ENCODE results near the gene NECTIN3. TPM values are rescaled to one million over a fixed set of nuclear protein-coding genes. Genes with fewer than 3 reads are reported as not detected.

NECTIN3 gene
- total and polyA plus RNA-seq, 2 donors (not counting 1 experiment from before 2014, with no cell fraction given) = 0.19 to 1.9 TPM

- H3K4me2 ChIP-seq (replicated peaks; ENCODE audit: low read depth, low read length, poor library complexity, severe bottlenecking) = no peak overlapping the region
- no peak for TF ChIP-seq CTCF (IDR thresholded peaks at IDR 0.05)
- no peak for TF ChIP-seq EZH2 (IDR thresholded peaks at IDR 0.05; ENCODE audit: borderline replicate concordance, insufficient read depth, low read depth, low read length, poor library complexity, severe bottlenecking)
- intact Hi-C loops (cut with micrococcal nuclease) = no loop called here
- H3K9ac ChIP-seq (ENCODE audit: low read length) = no peak overlapping the region
- H3K27ac ChIP-seq (ENCODE audit: low read length in 2 of 2) = no peak overlapping the region
- no peak for DNase-seq
- Mint-ChIP-seq H3K4me1 (no peaks in the 10 kb centered on the region), H3K27ac (no peak overlapping the region), H3K27me3 (peaks cover 13% of the 10 kb centered on the region), H3K4me3 (no peak overlapping the region), H3K9me3 (ENCODE audit: insufficient read depth) (peaks cover 7% of the 10 kb centered on the region)
- CTCF ChIA-PET = no interaction called here
- H3K79me2 ChIP-seq (ENCODE audit: control insufficient read depth, insufficient read depth, low read length) = no peaks in the 10 kb centered on the region
- no peak overlapping the region for H3K4me3 ChIP-seq (ENCODE audit: control extremely low read depth in 1 of 5, extremely low read depth in 1 of 5, insufficient read depth in 1 of 5, low read depth in 2 of 5, low read length in 4 of 5)
- H4K20me1 ChIP-seq (ENCODE audit: control insufficient read depth, insufficient read depth, low read length, poor library complexity, severe bottlenecking) = no peaks in the 10 kb centered on the region
- no peaks in the 10 kb centered on the region for H3K4me1 ChIP-seq (ENCODE audit: control insufficient read depth in 2 of 2, insufficient read depth in 2 of 2, low read length in 2 of 2)
- peaks cover 0 to 1% (median 0%) of the 10 kb centered on the region in 3 donors for H3K9me3 ChIP-seq (ENCODE audit: control extremely low read depth in 1 of 3, control insufficient read depth in 2 of 3, insufficient read depth in 1 of 3, low read length in 2 of 3)
- H3K36me3 ChIP-seq (replicated peaks in 1 of 2; ENCODE audit: control extremely low read depth in 1 of 2, control insufficient read depth in 1 of 2, extremely low read depth in 1 of 2, insufficient read depth in 2 of 2, low read length in 1 of 2) = no peaks in the 10 kb centered on the region
- H3K27me3 ChIP-seq (replicated peaks in 1 of 4; ENCODE audit: control extremely low read depth in 1 of 4, control insufficient read depth in 3 of 4, insufficient read depth in 4 of 4, low read length in 3 of 4) = peaks cover 0 to 3% (median 0%) of the 10 kb centered on the region in 4 experiments
- POLR2A ChIA-PET = no interaction called here
- no peak for ATAC-seq (ENCODE audit: low read depth)
- no peak overlapping the region for H2AFZ ChIP-seq (ENCODE audit: insufficient read depth, low read depth, low read length, poor library complexity, severe bottlenecking)
- WGBS (ENCODE audit: insufficient coverage) = no CpG with 5 or more reads among the region's 2 CpGs
These were observed 36.0 kb downstream of the NECTIN3 start for GRCh38 chr3:111107662-111108035.

GRCh38 chr3:111112913-111113312 lies 41.3 kb downstream of the NECTIN3 start:
- ATAC-seq (ENCODE audit: low read depth) (no peak), DNase-seq (no peak)
- no peaks in the 10 kb centered on the region for H3K9me3 ChIP-seq (ENCODE audit: control extremely low read depth in 1 of 3, control insufficient read depth in 2 of 3, insufficient read depth in 1 of 3, low read length in 2 of 3)
- peaks cover 0 to 4% (median 2%) of the 10 kb centered on the region in 4 experiments for H3K27me3 ChIP-seq (replicated peaks in 1 of 4; ENCODE audit: control extremely low read depth in 1 of 4, control insufficient read depth in 3 of 4, insufficient read depth in 4 of 4, low read length in 3 of 4)
- H3K36me3 ChIP-seq (replicated peaks in 1 of 2; ENCODE audit: control extremely low read depth in 1 of 2, control insufficient read depth in 1 of 2, extremely low read depth in 1 of 2, insufficient read depth in 2 of 2, low read length in 1 of 2) = no peaks in the 10 kb centered on the region
- Mint-ChIP-seq H3K27ac (no peak overlapping the region), H3K9me3 (ENCODE audit: insufficient read depth) (no peaks in the 10 kb centered on the region), H3K4me3 (no peak overlapping the region), H3K27me3 (peaks cover 7% of the 10 kb centered on the region), H3K4me1 (no peaks in the 10 kb centered on the region)
- H3K4me1 ChIP-seq (ENCODE audit: control insufficient read depth in 2 of 2, insufficient read depth in 2 of 2, low read length in 2 of 2) = no peaks in the 10 kb centered on the region
- no peak overlapping the region for H3K9ac ChIP-seq (ENCODE audit: low read length)
- 88% methylated on average over 1 of the region's 2 CpGs for WGBS (ENCODE audit: insufficient coverage)
- TF ChIP-seq EZH2 (IDR thresholded peaks at IDR 0.05; ENCODE audit: borderline replicate concordance, insufficient read depth, low read depth, low read length, poor library complexity, severe bottlenecking) (no peak), CTCF (IDR thresholded peaks at IDR 0.05) (no peak)
- no peak overlapping the region for H3K4me2 ChIP-seq (replicated peaks; ENCODE audit: low read depth, low read length, poor library complexity, severe bottlenecking)
- intact Hi-C loops (cut with micrococcal nuclease) = no loop called here
- CTCF ChIA-PET = no interaction called here
- no peaks in the 10 kb centered on the region for H4K20me1 ChIP-seq (ENCODE audit: control insufficient read depth, insufficient read depth, low read length, poor library complexity, severe bottlenecking)
- POLR2A ChIA-PET = no interaction called here
- H2AFZ ChIP-seq (ENCODE audit: insufficient read depth, low read depth, low read length, poor library complexity, severe bottlenecking) = no peak overlapping the region
- H3K79me2 ChIP-seq (ENCODE audit: control insufficient read depth, insufficient read depth, low read length) = no peaks in the 10 kb centered on the region
- no peak overlapping the region for H3K4me3 ChIP-seq (ENCODE audit: control extremely low read depth in 1 of 5, extremely low read depth in 1 of 5, insufficient read depth in 1 of 5, low read depth in 2 of 5, low read length in 4 of 5)
- H3K27ac ChIP-seq (ENCODE audit: low read length in 2 of 2) = no peak overlapping the region
